Measurements from ENCODE around the gene LAMTOR4. TPM values are rescaled to one million over a fixed set of nuclear protein-coding genes. Genes with fewer than 3 reads are reported as not detected.

Gene LAMTOR4
- total and polyA plus RNA-seq, 10 of the 15 experiments (the other 5 are each of a cell fraction or from before 2014, with no cell fraction given), result 73.4 to 297 (median 196) TPM

DNA sequence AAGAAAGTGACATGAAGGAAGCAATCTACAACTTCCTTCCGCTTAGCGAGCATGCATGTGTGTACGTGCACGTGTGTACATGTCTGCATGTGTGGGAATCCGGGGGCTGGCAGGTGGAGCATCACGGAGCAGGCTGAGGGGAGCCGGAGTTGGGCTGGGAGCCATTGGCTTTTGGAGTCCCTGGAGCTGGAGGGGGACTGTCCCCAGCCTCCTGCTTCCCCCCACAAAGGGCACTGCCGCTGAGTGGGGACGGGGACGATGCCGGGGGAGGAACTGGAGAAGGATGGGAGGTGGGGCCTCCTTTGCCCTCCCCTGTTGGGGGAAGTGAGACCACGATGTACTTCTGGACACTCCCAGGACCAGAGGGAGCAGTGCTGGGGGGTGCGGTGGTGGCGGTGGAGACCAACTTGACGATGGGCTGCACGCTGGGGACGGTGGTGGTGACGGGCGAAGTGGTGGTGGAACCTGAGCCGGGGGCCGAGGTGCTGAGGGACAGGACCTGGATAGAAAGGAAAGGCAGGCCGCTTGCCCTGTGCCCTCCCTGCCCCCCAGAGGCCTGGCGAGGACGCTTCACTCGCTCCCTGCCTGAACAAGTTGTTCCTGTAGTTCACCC, 41.5 kb upstream of the LAMTOR4 start:
- ChIA-PET POLR2A (no interaction called here), SMC1A (ENCODE audit: uncharacterized antibody, unreplicated experiment) (no interaction called here), RAD21 (ENCODE audit: unreplicated experiment) (no interaction called here), CTCF (no interaction called here)
- DNase-seq (ENCODE audit: low read depth, low spot score) (no peak), FAIRE-seq (no peak), ATAC-seq (no peak)
- in situ Hi-C loops (cut with MboI), result no loop called here
- H2AFZ ChIP-seq (ENCODE audit: control insufficient read depth, low read depth, low read length), result no peak overlapping the region
- no peaks in the 10 kb centered on the region for H3K9me3 ChIP-seq (replicated peaks; ENCODE audit: control insufficient read depth, insufficient read depth, low read length)
- no peak overlapping the region for H3K4me2 ChIP-seq (ENCODE audit: control insufficient read depth, insufficient read depth)
- peaks cover 5 to 9% of the 10 kb centered on the region in 2 experiments; a peak in 3 of 4 replicates for H3K36me3 ChIP-seq (ENCODE audit: control insufficient read depth in 2 of 2, insufficient read depth in 2 of 2, low read length in 1 of 2)
- TF ChIP-seq SIX5 (IDR thresholded peaks at IDR 0.05; ENCODE audit: low read depth, low read length, severe bottlenecking) (no peak), HDGF (IDR thresholded peaks at IDR 0.05) (no peak), NFYA (IDR thresholded peaks at IDR 0.05; ENCODE audit: borderline replicate concordance, low read depth, low read length) (no peak), TBL1XR1 (IDR thresholded peaks at IDR 0.05; ENCODE audit: low read depth, low read length) (no peak), SMAD1 (IDR thresholded peaks at IDR 0.05; ENCODE audit: low read depth, partially characterized antibody) (no peak), RAD51 (IDR thresholded peaks at IDR 0.05) (no peak), STAT3 (IDR thresholded peaks at IDR 0.05; ENCODE audit: low read depth, low read length) (no peak), ZNF274 (IDR thresholded peaks at IDR 0.05; ENCODE audit: insufficient read depth, insufficient read length) (no peak), GABPA (IDR thresholded peaks at IDR 0.05; ENCODE audit: low read depth) (no peak), HCFC1 (IDR thresholded peaks at IDR 0.05; ENCODE audit: low read length) (no peak), CHD1 (IDR thresholded peaks at IDR 0.05; ENCODE audit: low read depth, low read length) (no peak), MXI1 (IDR thresholded peaks at IDR 0.05; ENCODE audit: low read depth, low read length) (no peak), TCF7 (IDR thresholded peaks at IDR 0.05; ENCODE audit: borderline replicate concordance) (no peak), HDAC6 (IDR thresholded peaks at IDR 0.05; ENCODE audit: unreplicated experiment) (no peak), CBX3 (IDR thresholded peaks at IDR 0.05; ENCODE audit: borderline replicate concordance, low read depth) (no peak), BHLHE40 (IDR thresholded peaks at IDR 0.05; ENCODE audit: borderline replicate concordance in 1 of 2, low read depth in 2 of 2, low read length in 1 of 2) (no peak), ETV6 (conservative IDR thresholded peaks at IDR 0.05 in 1 of 2, IDR thresholded peaks at IDR 0.05 in 1 of 2; ENCODE audit: borderline replicate concordance in 1 of 2, low read depth in 1 of 2) (no peak)
- TF ChIP-seq, protein P1, sequence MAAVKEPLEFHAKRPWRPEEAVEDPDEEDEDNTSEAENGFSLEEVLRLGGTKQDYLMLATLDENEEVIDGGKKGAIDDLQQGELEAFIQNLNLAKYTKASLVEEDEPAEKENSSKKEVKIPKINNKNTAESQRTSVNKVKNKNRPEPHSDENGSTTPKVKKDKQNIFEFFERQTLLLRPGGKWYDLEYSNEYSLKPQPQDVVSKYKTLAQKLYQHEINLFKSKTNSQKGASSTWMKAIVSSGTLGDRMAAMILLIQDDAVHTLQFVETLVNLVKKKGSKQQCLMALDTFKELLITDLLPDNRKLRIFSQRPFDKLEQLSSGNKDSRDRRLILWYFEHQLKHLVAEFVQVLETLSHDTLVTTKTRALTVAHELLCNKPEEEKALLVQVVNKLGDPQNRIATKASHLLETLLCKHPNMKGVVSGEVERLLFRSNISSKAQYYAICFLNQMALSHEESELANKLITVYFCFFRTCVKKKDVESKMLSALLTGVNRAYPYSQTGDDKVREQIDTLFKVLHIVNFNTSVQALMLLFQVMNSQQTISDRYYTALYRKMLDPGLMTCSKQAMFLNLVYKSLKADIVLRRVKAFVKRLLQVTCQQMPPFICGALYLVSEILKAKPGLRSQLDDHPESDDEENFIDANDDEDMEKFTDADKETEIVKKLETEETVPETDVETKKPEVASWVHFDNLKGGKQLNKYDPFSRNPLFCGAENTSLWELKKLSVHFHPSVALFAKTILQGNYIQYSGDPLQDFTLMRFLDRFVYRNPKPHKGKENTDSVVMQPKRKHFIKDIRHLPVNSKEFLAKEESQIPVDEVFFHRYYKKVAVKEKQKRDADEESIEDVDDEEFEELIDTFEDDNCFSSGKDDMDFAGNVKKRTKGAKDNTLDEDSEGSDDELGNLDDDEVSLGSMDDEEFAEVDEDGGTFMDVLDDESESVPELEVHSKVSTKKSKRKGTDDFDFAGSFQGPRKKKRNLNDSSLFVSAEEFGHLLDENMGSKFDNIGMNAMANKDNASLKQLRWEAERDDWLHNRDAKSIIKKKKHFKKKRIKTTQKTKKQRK (IDR thresholded peaks at IDR 0.05; ENCODE audit: low read depth, low read length), result no peak
- TF ChIP-seq, protein P2, sequence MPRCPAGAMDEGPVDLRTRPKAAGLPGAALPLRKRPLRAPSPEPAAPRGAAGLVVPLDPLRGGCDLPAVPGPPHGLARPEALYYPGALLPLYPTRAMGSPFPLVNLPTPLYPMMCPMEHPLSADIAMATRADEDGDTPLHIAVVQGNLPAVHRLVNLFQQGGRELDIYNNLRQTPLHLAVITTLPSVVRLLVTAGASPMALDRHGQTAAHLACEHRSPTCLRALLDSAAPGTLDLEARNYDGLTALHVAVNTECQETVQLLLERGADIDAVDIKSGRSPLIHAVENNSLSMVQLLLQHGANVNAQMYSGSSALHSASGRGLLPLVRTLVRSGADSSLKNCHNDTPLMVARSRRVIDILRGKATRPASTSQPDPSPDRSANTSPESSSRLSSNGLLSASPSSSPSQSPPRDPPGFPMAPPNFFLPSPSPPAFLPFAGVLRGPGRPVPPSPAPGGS (IDR thresholded peaks at IDR 0.05; ENCODE audit: borderline replicate concordance, insufficient read depth, low read depth, low read length, poor library complexity, severe bottlenecking), result no peak
- 96% methylated on average over 23 of the region's 25 CpGs for WGBS (ENCODE audit: insufficient coverage, insufficient replicate concordance, low lambda C conversion rate, missing lambda C conversion rate)
- H4K20me1 ChIP-seq (ENCODE audit: control insufficient read depth, insufficient read depth), result no peaks in the 10 kb centered on the region
- H3K9ac ChIP-seq (ENCODE audit: control insufficient read depth, insufficient read depth, low read length), result no peak overlapping the region
- no peaks in the 10 kb centered on the region for H3K27me3 ChIP-seq (replicated peaks in 1 of 2; ENCODE audit: control insufficient read depth in 2 of 2, insufficient read depth in 2 of 2, low read length in 1 of 2)
- intact Hi-C loops (cut with micrococcal nuclease; ENCODE audit: unreplicated experiment), result no loop called here
- H3K4me1 ChIP-seq (ENCODE audit: control insufficient read depth, insufficient read depth, low read length), result peaks cover 4% of the 10 kb centered on the region
- no peak overlapping the region for H3K27ac ChIP-seq (ENCODE audit: control insufficient read depth, insufficient read depth)
- H3K79me2 ChIP-seq (ENCODE audit: control insufficient read depth, insufficient read depth, low read length), result peaks cover 3% of the 10 kb centered on the region
- no peak overlapping the region for H3K4me3 ChIP-seq
- BruUV-seq (replicated peaks), result no TSS peak

Data from GM12878 (cell line).